ENCODE results near the gene OR11H6.

DNA sequence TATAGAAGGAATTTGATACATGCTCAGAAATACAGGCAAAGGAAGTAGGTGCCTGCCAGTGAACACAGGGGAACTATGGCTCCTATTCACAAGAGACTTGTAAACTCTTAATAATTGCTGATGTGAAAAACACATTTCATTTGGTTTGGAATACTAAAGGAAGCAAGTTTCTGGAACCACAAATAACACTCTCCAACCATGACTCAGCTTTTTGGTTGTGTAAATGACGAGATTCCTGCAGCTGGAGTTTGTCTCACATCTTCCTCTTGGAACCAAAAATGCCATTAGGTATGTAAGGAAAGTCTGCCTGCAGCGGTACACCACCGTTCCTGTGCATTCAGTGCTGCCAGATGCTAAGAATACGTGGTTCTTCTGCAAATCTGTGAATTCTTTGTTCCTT lies 4.5 kb upstream of the OR11H6 start:
- TF ChIP-seq, protein P1, sequence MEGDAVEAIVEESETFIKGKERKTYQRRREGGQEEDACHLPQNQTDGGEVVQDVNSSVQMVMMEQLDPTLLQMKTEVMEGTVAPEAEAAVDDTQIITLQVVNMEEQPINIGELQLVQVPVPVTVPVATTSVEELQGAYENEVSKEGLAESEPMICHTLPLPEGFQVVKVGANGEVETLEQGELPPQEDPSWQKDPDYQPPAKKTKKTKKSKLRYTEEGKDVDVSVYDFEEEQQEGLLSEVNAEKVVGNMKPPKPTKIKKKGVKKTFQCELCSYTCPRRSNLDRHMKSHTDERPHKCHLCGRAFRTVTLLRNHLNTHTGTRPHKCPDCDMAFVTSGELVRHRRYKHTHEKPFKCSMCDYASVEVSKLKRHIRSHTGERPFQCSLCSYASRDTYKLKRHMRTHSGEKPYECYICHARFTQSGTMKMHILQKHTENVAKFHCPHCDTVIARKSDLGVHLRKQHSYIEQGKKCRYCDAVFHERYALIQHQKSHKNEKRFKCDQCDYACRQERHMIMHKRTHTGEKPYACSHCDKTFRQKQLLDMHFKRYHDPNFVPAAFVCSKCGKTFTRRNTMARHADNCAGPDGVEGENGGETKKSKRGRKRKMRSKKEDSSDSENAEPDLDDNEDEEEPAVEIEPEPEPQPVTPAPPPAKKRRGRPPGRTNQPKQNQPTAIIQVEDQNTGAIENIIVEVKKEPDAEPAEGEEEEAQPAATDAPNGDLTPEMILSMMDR (IDR thresholded peaks at IDR 0.05), result no peak
- no peak for TF ChIP-seq POLR2AphosphoS5 (IDR thresholded peaks at IDR 0.05)
- TF ChIP-seq POLR2A (IDR thresholded peaks at IDR 0.05), result no peak

Measured in breast epithelium (tissue), 3 donors.